ENCODE results near the gene TENT5A. TPM values are rescaled to one million over a fixed set of nuclear protein-coding genes. Genes with fewer than 3 reads are reported as not detected.

TENT5A gene
- total and polyA plus RNA-seq, 4 donors = 4.0 to 13.6 (median 11.4) TPM

DNA sequence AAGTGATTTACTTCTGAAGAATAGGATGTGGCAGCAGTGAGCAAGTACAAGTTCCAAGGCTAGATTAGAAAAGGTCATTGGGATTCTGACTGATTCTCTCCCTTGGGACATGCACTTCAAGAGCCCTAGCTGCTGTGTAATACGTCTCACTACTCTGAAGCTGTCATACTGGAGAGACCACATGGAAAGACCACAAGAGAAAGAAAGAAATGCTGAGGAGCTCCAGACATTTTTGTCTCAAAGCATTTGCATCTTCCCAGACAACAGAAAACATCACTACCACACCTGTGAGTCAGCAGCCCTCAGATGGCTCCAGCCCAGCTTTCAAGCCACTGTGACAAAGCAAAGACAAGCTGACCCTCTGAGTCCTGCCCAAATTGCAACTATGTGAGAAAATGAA lies 20.7 kb downstream of the TENT5A start (continued):
- TF ChIP-seq MAX (IDR thresholded peaks at IDR 0.05) (no peak), FOXA2 (IDR thresholded peaks at IDR 0.05) (no peak), YY1 (IDR thresholded peaks at IDR 0.05) (no peak), SP1 (IDR thresholded peaks at IDR 0.05) (no peak), HNF4A (conservative IDR thresholded peaks at IDR 0.05) (no peak)

DNA sequence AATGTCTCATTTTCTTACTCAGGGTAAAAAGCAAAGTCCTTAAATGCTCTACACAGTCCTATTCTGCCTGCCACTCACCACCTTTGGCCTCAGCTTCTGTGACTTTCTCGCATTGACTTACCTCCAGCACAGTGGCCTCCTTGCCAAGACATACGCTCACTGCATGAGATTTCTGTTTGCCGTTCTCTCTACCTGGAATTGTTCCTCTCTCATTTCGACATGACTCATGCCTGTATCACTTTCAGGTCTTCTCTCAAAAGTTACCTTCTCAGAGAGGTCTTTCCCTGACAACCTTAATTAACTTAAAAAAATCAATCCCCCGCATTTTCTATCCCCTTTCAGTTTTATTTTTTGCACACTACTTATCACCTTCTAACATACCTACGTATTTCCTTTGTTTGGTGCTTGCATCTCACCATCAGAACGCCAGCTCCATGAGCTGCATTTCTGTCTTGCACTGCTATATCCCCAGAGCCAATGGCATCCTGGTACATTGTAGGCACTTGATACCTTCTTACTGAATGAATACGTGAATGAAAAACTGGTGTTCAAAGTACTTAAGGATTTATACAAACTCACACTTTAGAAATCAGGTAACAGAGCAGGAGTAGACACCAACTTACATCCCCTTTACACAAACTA lies 24.5 kb downstream of the TENT5A start:
- Histone ChIP-seq H3K36me3 (ENCODE audit: control insufficient read depth in 4 of 4, insufficient read depth in 3 of 4, low read depth in 1 of 4, low read length in 3 of 4) (no peaks in the 10 kb centered on the region), H3K27me3 (ENCODE audit: control insufficient read depth in 4 of 4, insufficient read depth in 4 of 4, low read length in 3 of 4) (no peaks in the 10 kb centered on the region), H3K27ac (ENCODE audit: low read depth in 1 of 2, low read length in 2 of 2) (peak overlapping the region; percentile 89 to 93), H3K4me3 (ENCODE audit: low read depth in 1 of 3, low read length in 3 of 3) (peak overlapping the region in 2 of 3 donors; percentile 13 to 46), H3K9me3 (ENCODE audit: control insufficient read depth in 4 of 4, low read length in 3 of 4) (no peaks in the 10 kb centered on the region), H3K9ac (ENCODE audit: low read depth in 1 of 2, low read length in 2 of 2) (peak overlapping the region; percentile 80), H3K4me1 (ENCODE audit: control insufficient read depth in 4 of 4, insufficient read depth in 4 of 4, low read length in 3 of 4) (peaks cover 0 to 14% (median 2%) of the 10 kb centered on the region in 4 donors)
- DNase-seq (ENCODE audit: low spot score) = no peak
- TF ChIP-seq HNF4G (IDR thresholded peaks at IDR 0.05) (no peak), FOXA1 (IDR thresholded peaks at IDR 0.05) (peak; percentile 66), FOXA2 (IDR thresholded peaks at IDR 0.05) (peak; percentile 80), RAD21 (IDR thresholded peaks at IDR 0.05) (peak; percentile 55 to 65), SP1 (IDR thresholded peaks at IDR 0.05) (peak; percentile 64), HNF4A (conservative IDR thresholded peaks at IDR 0.05) (peak; percentile 75 to 92), REST (IDR thresholded peaks at IDR 0.05) (peak; percentile 67), YY1 (IDR thresholded peaks at IDR 0.05) (peak; percentile 60), JUND (IDR thresholded peaks at IDR 0.05) (peak; percentile 77 to 95), GABPA (IDR thresholded peaks at IDR 0.05 in 1 of 2, conservative IDR thresholded peaks at IDR 0.05 in 1 of 2) (no peak), RXRA (IDR thresholded peaks at IDR 0.05) (peak; percentile 77 to 94), EGR1 (IDR thresholded peaks at IDR 0.05; ENCODE audit: low read depth in 2 of 2) (peak in 1 of 2 donors; percentile 62), TAF1 (conservative IDR thresholded peaks at IDR 0.05) (no peak), MAX (IDR thresholded peaks at IDR 0.05) (peak; percentile 57), NR2F2 (IDR thresholded peaks at IDR 0.05) (no peak)
- TF ChIP-seq, protein P1, sequence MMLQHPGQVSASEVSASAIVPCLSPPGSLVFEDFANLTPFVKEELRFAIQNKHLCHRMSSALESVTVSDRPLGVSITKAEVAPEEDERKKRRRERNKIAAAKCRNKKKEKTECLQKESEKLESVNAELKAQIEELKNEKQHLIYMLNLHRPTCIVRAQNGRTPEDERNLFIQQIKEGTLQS (IDR thresholded peaks at IDR 0.05) = no peak
- TF ChIP-seq, protein P2, sequence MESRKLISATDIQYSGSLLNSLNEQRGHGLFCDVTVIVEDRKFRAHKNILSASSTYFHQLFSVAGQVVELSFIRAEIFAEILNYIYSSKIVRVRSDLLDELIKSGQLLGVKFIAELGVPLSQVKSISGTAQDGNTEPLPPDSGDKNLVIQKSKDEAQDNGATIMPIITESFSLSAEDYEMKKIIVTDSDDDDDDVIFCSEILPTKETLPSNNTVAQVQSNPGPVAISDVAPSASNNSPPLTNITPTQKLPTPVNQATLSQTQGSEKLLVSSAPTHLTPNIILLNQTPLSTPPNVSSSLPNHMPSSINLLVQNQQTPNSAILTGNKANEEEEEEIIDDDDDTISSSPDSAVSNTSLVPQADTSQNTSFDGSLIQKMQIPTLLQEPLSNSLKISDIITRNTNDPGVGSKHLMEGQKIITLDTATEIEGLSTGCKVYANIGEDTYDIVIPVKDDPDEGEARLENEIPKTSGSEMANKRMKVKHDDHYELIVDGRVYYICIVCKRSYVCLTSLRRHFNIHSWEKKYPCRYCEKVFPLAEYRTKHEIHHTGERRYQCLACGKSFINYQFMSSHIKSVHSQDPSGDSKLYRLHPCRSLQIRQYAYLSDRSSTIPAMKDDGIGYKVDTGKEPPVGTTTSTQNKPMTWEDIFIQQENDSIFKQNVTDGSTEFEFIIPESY (IDR thresholded peaks at IDR 0.05) = peak; percentile 81
- TF ChIP-seq, protein P3, sequence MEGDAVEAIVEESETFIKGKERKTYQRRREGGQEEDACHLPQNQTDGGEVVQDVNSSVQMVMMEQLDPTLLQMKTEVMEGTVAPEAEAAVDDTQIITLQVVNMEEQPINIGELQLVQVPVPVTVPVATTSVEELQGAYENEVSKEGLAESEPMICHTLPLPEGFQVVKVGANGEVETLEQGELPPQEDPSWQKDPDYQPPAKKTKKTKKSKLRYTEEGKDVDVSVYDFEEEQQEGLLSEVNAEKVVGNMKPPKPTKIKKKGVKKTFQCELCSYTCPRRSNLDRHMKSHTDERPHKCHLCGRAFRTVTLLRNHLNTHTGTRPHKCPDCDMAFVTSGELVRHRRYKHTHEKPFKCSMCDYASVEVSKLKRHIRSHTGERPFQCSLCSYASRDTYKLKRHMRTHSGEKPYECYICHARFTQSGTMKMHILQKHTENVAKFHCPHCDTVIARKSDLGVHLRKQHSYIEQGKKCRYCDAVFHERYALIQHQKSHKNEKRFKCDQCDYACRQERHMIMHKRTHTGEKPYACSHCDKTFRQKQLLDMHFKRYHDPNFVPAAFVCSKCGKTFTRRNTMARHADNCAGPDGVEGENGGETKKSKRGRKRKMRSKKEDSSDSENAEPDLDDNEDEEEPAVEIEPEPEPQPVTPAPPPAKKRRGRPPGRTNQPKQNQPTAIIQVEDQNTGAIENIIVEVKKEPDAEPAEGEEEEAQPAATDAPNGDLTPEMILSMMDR (IDR thresholded peaks at IDR 0.05; ENCODE audit: low read depth, low read length, missing input control) = no peak
- 46% methylated on average over 8 of the region's 8 CpGs for WGBS

Measured in liver (tissue), 9 donors.